Neuronal stem cell (in vitro differentiated cells): ENCODE data around the gene LUZP2.

ENCODE experiments used
- DNase-seq: peaks from one replicate; pipeline ENCODE4 v3.0.0-alpha.2; 2013; ENCODE audit warnings: low spot score
- H2AFZ ChIP-seq: one replicate; pipeline ENCODE4 v1.6.1; 2013; ENCODE audit warnings: mild to moderate bottlenecking, low read length, inconsistent platforms
- H2AK5ac ChIP-seq: 2 replicates; pipeline ENCODE4 v1.6.1; 2013; ENCODE audit warnings: low read depth, mild to moderate bottlenecking, inconsistent platforms, low read length, moderate library complexity, mixed read lengths
- H2BK120ac ChIP-seq: 2 replicates; pipeline ENCODE4 v1.6.1; 2013; ENCODE audit warnings: low read depth, mild to moderate bottlenecking, inconsistent platforms, low read length, moderate library complexity, mixed read lengths
- H2BK12ac ChIP-seq: one replicate; pipeline ENCODE4 v1.6.1; 2013; ENCODE audit warnings: low read length, inconsistent platforms
- H2BK15ac ChIP-seq: 2 replicates; pipeline ENCODE4 v1.6.1; 2013; ENCODE audit warnings: mild to moderate bottlenecking, low read length, inconsistent platforms, mixed read lengths
- H2BK5ac ChIP-seq: one replicate; pipeline ENCODE4 v1.6.1; 2013; ENCODE audit warnings: inconsistent platforms, mild to moderate bottlenecking, low read length, moderate library complexity
- H3K14ac ChIP-seq: one replicate; pipeline ENCODE4 v1.6.1; 2013; ENCODE audit warnings: low read length, inconsistent platforms
- H3K18ac ChIP-seq: 2 replicates; pipeline ENCODE4 v1.6.1; 2013; ENCODE audit warnings: low read length, inconsistent platforms
- H3K23ac ChIP-seq: 2 replicates; pipeline ENCODE4 v1.6.1; 2013; ENCODE audit warnings: low read depth, mild to moderate bottlenecking, mixed read lengths, low read length, inconsistent platforms; ENCODE audit not compliant: poor library complexity
- H3K27ac ChIP-seq: replicated peaks from 3 replicates; pipeline ENCODE4 v1.5.1; 2013; ENCODE audit warnings: low read length, inconsistent platforms
- H3K27me3 ChIP-seq, 3 experiments: 2 replicates each; pipeline ENCODE4 v1.6.1; 2013; ENCODE audit warnings: low read length in 3 of 3, mild to moderate bottlenecking in 2 of 3, inconsistent platforms in 1 of 3, low read depth in 1 of 3, mixed read lengths in 1 of 3, moderate library complexity in 1 of 3; ENCODE audit not compliant: control insufficient read depth in 3 of 3, insufficient read depth in 3 of 3
- H3K36me3 ChIP-seq, 2 donors: replicated peaks in 1 of 2; 2 replicates each; pipeline ENCODE4 v1.6.1; 2013; ENCODE audit warnings: low read length in 2 of 2; ENCODE audit not compliant: control insufficient read depth in 2 of 2, insufficient read depth in 2 of 2
- H3K4ac ChIP-seq: 2 replicates; pipeline ENCODE4 v1.6.1; 2013; ENCODE audit warnings: inconsistent platforms, mild to moderate bottlenecking, low read length, moderate library complexity
- H3K4me1 ChIP-seq, 2 donors: 1 replicate in 1 of 2; 2 replicates in 1 of 2; pipeline ENCODE4 v1.6.1; 2013; ENCODE audit warnings: low read length in 2 of 2, low read depth in 1 of 2; ENCODE audit not compliant: control insufficient read depth in 2 of 2, insufficient read depth in 1 of 2
- H3K4me2 ChIP-seq: one replicate; pipeline ENCODE4 v1.6.1; 2013; ENCODE audit warnings: mild to moderate bottlenecking, low read length, inconsistent platforms; ENCODE audit not compliant: insufficient read depth, poor library complexity, severe bottlenecking
- H3K4me3 ChIP-seq, 2 donors: 2 replicates each; pipeline ENCODE4 v1.5.1; 2013; ENCODE audit warnings: low read length in 2 of 2, mild to moderate bottlenecking in 2 of 2, inconsistent platforms in 1 of 2, moderate library complexity in 1 of 2
- H3K79me1 ChIP-seq: one replicate; pipeline ENCODE4 v1.6.1; 2013; ENCODE audit warnings: low read depth, mild to moderate bottlenecking, inconsistent platforms, low read length, moderate library complexity
- H3K9ac ChIP-seq: one replicate; pipeline ENCODE4 v1.6.1; 2013; ENCODE audit warnings: mild to moderate bottlenecking, low read depth, low read length, inconsistent platforms; ENCODE audit not compliant: poor library complexity
- H3K9me3 ChIP-seq, 2 donors: replicated peaks in 1 of 2; 2 replicates each; pipeline versions ENCODE3 to v1.6.1; 2013; ENCODE audit warnings: low read length in 2 of 2, mild to moderate bottlenecking in 2 of 2, inconsistent platforms in 1 of 2, low read depth in 1 of 2, mixed read lengths in 1 of 2, moderate library complexity in 1 of 2; ENCODE audit not compliant: control insufficient read depth in 2 of 2, insufficient read depth in 1 of 2
- H4K8ac ChIP-seq: one replicate; pipeline ENCODE4 v1.6.1; 2013; ENCODE audit warnings: low read depth, mild to moderate bottlenecking, inconsistent platforms, low read length, moderate library complexity
- H4K91ac ChIP-seq: one replicate; pipeline ENCODE4 v1.6.1; 2013; ENCODE audit warnings: low read length, low read depth, mild to moderate bottlenecking, inconsistent platforms; ENCODE audit not compliant: poor library complexity
- WGBS, 2 donors: extraction: QIAGEN DNeasy Blood & Tissue Kit; methylation state at CpG; one replicate each; pipeline ENCODE4 v1.1.7; 2013; ENCODE audit warnings: missing lambda C conversion rate in 2 of 2, mixed read lengths in 1 of 2; ENCODE audit not compliant: insufficient read length in 2 of 2, insufficient replicate concordance in 1 of 2; ENCODE audit errors: extremely low coverage in 2 of 2; 5-methylcytosine and 5-hydroxymethylcytosine counted together

The LUZP2 gene

GRCh38 chr11:24781288-24781687 is 284.4 kb downstream of the LUZP2 start:
- no peaks in the 10 kb centered on the region for H3K36me3 ChIP-seq
- no peak overlapping the region for H2AK5ac ChIP-seq
- no peak overlapping the region for H2BK15ac ChIP-seq
- no peak overlapping the region for H3K14ac ChIP-seq
- H3K9me3 ChIP-seq: no peaks in the 10 kb centered on the region
- no peak overlapping the region for H2AFZ ChIP-seq
- no peaks in the 10 kb centered on the region for H3K79me1 ChIP-seq
- H3K4ac ChIP-seq: no peak overlapping the region
- H3K4me1 ChIP-seq: no peaks in the 10 kb centered on the region
- no peak overlapping the region for H2BK12ac ChIP-seq
- no peak overlapping the region for H3K27ac ChIP-seq
- no peak overlapping the region for H3K9ac ChIP-seq
- no peak overlapping the region for H4K8ac ChIP-seq
- no peaks in the 10 kb centered on the region for H3K27me3 ChIP-seq
- no peak for DNase-seq
- no peak overlapping the region for H3K4me3 ChIP-seq
- H4K91ac ChIP-seq: no peak overlapping the region
- no peak overlapping the region for H3K23ac ChIP-seq
- no peak overlapping the region for H2BK120ac ChIP-seq
- no peak overlapping the region for H2BK5ac ChIP-seq
- H3K4me2 ChIP-seq: no peak overlapping the region
- H3K18ac ChIP-seq: no peak overlapping the region

- H3K9me3 ChIP-seq: no peaks in the 10 kb centered on the region
- H2AK5ac ChIP-seq: no peak overlapping the region
- no peak overlapping the region for H2AFZ ChIP-seq
- H3K23ac ChIP-seq: no peak overlapping the region
- H3K4me3 ChIP-seq: no peak overlapping the region
- H3K4me2 ChIP-seq: no peak overlapping the region
- H3K79me1 ChIP-seq: no peaks in the 10 kb centered on the region
- H2BK15ac ChIP-seq: no peak overlapping the region
- no peak overlapping the region for H2BK12ac ChIP-seq
- no peaks in the 10 kb centered on the region for H3K27me3 ChIP-seq
- no peaks in the 10 kb centered on the region for H3K36me3 ChIP-seq
- H3K27ac ChIP-seq: no peak overlapping the region
- H2BK120ac ChIP-seq: no peak overlapping the region
- H4K91ac ChIP-seq: no peak overlapping the region
- no peak overlapping the region for H3K14ac ChIP-seq
- H3K4ac ChIP-seq: no peak overlapping the region
- no peaks in the 10 kb centered on the region for H3K4me1 ChIP-seq
- H4K8ac ChIP-seq: no peak overlapping the region
- no peak for DNase-seq
- H3K18ac ChIP-seq: no peak overlapping the region
- WGBS, 2 donors: no CpG with 5 or more reads among the region's 2 CpGs
- H2BK5ac ChIP-seq: no peak overlapping the region
- H3K9ac ChIP-seq: no peak overlapping the region
Measured at GRCh38 chr11:24793479-24793878, 296.6 kb downstream of the LUZP2 start.

GRCh38 chr11:24794064-24794463 is 297.2 kb downstream of the LUZP2 start:
- DNase-seq: no peak
- H2BK12ac ChIP-seq: no peak overlapping the region
- WGBS, 2 donors: no CpG with 5 or more reads among the region's 1 CpG
- H3K4me2 ChIP-seq: no peak overlapping the region
- no peak overlapping the region for H2AK5ac ChIP-seq
- H3K18ac ChIP-seq: no peak overlapping the region
- H3K27me3 ChIP-seq: no peaks in the 10 kb centered on the region
- H2AFZ ChIP-seq: no peak overlapping the region
- H4K91ac ChIP-seq: no peak overlapping the region
- H3K14ac ChIP-seq: no peak overlapping the region
- no peak overlapping the region for H2BK120ac ChIP-seq
- no peak overlapping the region for H2BK15ac ChIP-seq
- H3K4ac ChIP-seq: no peak overlapping the region
- H2BK5ac ChIP-seq: no peak overlapping the region
- H4K8ac ChIP-seq: no peak overlapping the region
- no peak overlapping the region for H3K9ac ChIP-seq
- no peak overlapping the region for H3K23ac ChIP-seq
- H3K79me1 ChIP-seq: no peaks in the 10 kb centered on the region
- H3K36me3 ChIP-seq: no peaks in the 10 kb centered on the region
- H3K4me3 ChIP-seq: no peak overlapping the region
- no peaks in the 10 kb centered on the region for H3K4me1 ChIP-seq
- H3K27ac ChIP-seq: no peak overlapping the region
- H3K9me3 ChIP-seq: no peaks in the 10 kb centered on the region

GRCh38 chr11:24805671-24806070 is 308.8 kb downstream of the LUZP2 start:
- Histone ChIP-seq H3K4me1 (no peaks in the 10 kb centered on the region), H2BK15ac (no peak overlapping the region), H3K9ac (no peak overlapping the region), H3K4me3 (no peak overlapping the region), H2BK120ac (no peak overlapping the region), H3K27ac (no peak overlapping the region), H2BK5ac (no peak overlapping the region), H3K14ac (no peak overlapping the region), H2BK12ac (no peak overlapping the region), H3K9me3 (no peaks in the 10 kb centered on the region), H3K79me1 (no peaks in the 10 kb centered on the region), H2AFZ (no peak overlapping the region), H4K91ac (no peak overlapping the region), H3K36me3 (no peaks in the 10 kb centered on the region), H3K18ac (no peak overlapping the region), H3K27me3 (no peaks in the 10 kb centered on the region), H4K8ac (no peak overlapping the region), H2AK5ac (no peak overlapping the region), H3K4ac (no peak overlapping the region), H3K4me2 (no peak overlapping the region), H3K23ac (no peak overlapping the region)
- WGBS, 2 donors: no CpG with 5 or more reads among the region's 2 CpGs
- no peak for DNase-seq
